ENCODE measurements around the gene SMIM5. TPM values are rescaled to one million over a fixed set of nuclear protein-coding genes. Genes with fewer than 3 reads are reported as not detected.
A peak's percentile ranks its signal among the peaks of the same experiment; 100 is the strongest.

SMIM5 gene
- total RNA-seq, 1 experiment from 2014 or later, result not detected

- Histone ChIP-seq H3K36me3 (replicated peaks; ENCODE audit: control insufficient read depth, insufficient read depth, low read length) (no peaks in the 10 kb centered on the region), H3K27me3 (ENCODE audit: control insufficient read depth, insufficient read depth, low read length) (no peaks in the 10 kb centered on the region), H3K4me3 (ENCODE audit: insufficient read depth, low read depth, low read length) (no peak overlapping the region)
- DNase-seq, result peak; percentile 93
These were observed 19.2 kb upstream of the SMIM5 start for GRCh38 chr17:75614006-75614405.

DNA sequence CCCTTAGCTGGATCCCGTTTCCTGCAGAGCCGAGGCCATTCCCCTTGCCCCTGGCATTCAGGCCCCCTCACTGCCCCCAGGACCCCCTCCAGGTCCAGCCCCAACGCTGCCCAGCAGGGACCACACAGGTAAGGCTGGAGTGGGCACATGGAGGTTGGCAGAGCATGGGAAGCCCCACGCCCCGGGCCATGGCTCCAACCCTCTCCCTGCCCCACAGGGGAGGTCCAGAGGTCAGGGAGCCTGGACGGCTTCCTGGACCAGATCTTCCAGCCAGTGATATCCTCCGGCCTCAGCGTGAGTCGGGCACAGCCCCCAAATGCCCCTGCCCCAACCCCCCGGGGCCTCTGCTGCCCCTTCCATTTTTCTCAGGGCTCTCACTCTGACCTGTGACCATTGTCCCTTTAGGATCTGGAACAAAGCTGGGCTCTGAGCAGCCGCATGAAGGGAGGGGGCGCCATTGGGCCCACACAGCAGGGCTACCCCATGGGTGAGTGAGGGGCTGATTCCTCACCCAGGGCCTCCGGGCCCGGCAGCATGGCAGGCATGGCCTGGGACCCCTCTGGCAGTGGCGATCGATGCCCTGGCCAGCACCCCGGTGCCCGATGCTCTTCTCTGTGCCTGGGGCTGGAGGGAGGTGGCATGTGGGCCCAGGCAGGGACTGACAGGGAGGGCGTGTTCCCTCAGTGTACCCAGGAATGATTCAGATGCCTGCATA, 18.5 kb upstream of the SMIM5 start:
- no peak overlapping the region for H3K4me3 ChIP-seq (ENCODE audit: insufficient read depth, low read depth, low read length)
- H3K27me3 ChIP-seq (ENCODE audit: control insufficient read depth, insufficient read depth, low read length), result no peaks in the 10 kb centered on the region
- peak; percentile 76 for DNase-seq

GRCh38 chr17:75615301-75615700, 17.9 kb upstream of the SMIM5 start:
- peak; percentile 78 for DNase-seq

More for the DNA sequence above, 18.5 kb upstream of the SMIM5 start:
- no peaks in the 10 kb centered on the region for H3K36me3 ChIP-seq (replicated peaks; ENCODE audit: control insufficient read depth, insufficient read depth, low read length)

DNA sequence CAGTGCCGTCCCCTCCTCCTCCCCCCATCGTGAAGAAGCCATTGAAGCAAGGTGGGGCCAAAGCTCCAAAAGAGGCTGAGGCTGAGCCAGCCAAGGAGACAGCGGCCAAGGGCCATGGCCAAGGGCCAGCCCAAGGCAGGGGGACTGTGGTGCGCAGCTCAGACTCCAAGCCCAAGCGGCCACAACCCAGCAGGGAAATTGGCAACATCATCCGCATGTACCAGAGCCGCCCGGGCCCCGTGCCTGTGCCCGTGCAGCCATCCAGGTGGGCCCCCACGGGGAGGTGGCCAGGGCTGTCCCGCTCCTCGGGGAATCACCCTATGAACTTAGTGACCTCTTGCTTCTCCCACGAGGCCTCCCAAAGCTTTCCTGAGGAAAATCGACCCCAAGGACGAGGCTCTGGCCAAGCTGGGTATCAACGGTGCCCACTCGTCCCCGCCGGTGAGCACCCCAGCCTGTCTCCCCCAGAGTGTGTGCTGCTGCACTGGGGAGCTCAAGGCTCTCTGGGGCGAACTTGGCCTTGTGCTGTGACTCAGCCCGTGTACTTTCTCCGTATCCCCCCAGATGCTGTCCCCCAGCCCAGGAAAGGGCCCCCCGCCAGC, 16.6 kb upstream of the SMIM5 start:
- no peaks in the 10 kb centered on the region for H3K27me3 ChIP-seq (ENCODE audit: control insufficient read depth, insufficient read depth, low read length)
- no peak for DNase-seq

More at GRCh38 chr17:75615301-75615700, 17.9 kb upstream of the SMIM5 start:
- no peaks in the 10 kb centered on the region for H3K27me3 ChIP-seq (ENCODE audit: control insufficient read depth, insufficient read depth, low read length)
- no peaks in the 10 kb centered on the region for H3K36me3 ChIP-seq (replicated peaks; ENCODE audit: control insufficient read depth, insufficient read depth, low read length)
- no peak overlapping the region for H3K4me3 ChIP-seq (ENCODE audit: insufficient read depth, low read depth, low read length)

DNA sequence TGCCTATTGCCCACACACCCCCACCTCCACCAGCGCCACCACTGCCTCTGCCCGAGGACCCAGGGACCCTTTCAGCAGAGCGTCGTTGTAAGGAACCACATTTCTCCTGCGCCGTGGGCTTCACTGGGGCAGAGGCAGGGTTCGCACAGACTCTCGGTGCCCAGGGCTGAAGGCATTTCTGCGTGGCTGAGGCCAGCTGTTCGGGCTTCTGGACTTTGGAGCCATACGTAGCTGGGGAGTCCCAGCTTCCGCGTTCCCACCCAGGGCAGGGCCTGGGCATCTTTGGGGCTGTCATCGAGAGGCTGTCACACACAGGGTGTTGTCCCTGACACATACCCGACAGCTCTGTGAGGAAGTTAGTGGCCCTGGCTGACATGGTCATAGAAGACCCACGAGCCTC, 16.0 kb upstream of the SMIM5 start:
- DNase-seq, result no peak
- Histone ChIP-seq H3K4me3 (ENCODE audit: insufficient read depth, low read depth, low read length) (no peak overlapping the region), H3K27me3 (ENCODE audit: control insufficient read depth, insufficient read depth, low read length) (no peaks in the 10 kb centered on the region), H3K36me3 (replicated peaks; ENCODE audit: control insufficient read depth, insufficient read depth, low read length) (no peaks in the 10 kb centered on the region)

More for the DNA sequence above, 16.6 kb upstream of the SMIM5 start:
- Histone ChIP-seq H3K36me3 (replicated peaks; ENCODE audit: control insufficient read depth, insufficient read depth, low read length) (no peaks in the 10 kb centered on the region), H3K4me3 (ENCODE audit: insufficient read depth, low read depth, low read length) (no peak overlapping the region)

DNA sequence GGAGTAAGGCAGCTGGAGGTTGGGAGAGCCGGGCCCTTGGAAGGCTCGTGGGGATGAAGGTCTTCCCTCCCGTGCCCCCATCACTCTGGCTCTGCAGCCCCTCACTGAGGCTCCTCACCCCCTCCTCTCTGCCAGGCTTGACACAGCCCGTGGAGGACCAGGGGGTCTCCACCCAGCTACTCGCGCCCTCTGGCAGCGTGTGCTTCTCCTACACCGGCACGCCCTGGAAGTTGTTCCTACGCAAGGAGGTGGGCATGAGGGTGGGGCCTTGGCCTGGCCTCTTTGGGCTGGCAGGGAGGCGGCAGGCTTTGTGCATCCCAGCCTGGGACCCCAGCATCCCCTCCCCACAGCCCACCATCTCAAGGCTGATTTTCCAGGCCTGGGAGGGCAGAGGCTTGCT, 15.6 kb upstream of the SMIM5 start:
- no peaks in the 10 kb centered on the region for H3K27me3 ChIP-seq (ENCODE audit: control insufficient read depth, insufficient read depth, low read length)
- no peak for DNase-seq
- no peak overlapping the region for H3K4me3 ChIP-seq (ENCODE audit: insufficient read depth, low read depth, low read length)
- H3K36me3 ChIP-seq (replicated peaks; ENCODE audit: control insufficient read depth, insufficient read depth, low read length), result no peaks in the 10 kb centered on the region

- Histone ChIP-seq H3K4me3 (ENCODE audit: insufficient read depth, low read depth, low read length) (no peak overlapping the region), H3K36me3 (replicated peaks; ENCODE audit: control insufficient read depth, insufficient read depth, low read length) (no peaks in the 10 kb centered on the region), H3K27me3 (ENCODE audit: control insufficient read depth, insufficient read depth, low read length) (no peaks in the 10 kb centered on the region)
- peak; percentile 95 for DNase-seq
These were observed 13.5 kb upstream of the SMIM5 start for GRCh38 chr17:75619506-75620431.

DNA sequence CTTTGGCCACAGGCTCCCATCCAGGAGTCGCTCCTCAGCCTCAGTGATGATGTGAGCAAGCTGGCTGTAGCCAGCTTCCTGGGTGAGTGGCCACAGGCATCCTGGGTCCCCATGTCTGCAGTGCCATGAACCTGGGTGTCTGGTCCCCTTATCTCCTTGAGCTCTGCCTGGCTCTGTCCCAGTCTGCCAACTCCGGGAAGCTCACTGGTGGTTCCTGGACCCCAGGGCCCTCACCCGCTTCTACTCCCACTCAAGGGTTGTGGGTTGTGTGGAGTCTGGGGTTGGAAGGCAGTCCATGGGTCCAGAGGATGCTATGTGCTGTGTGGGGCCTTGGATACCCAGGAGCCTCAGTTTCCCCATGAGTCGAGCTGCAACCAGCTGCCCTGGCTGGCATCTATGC, 11.7 kb upstream of the SMIM5 start:
- Histone ChIP-seq H3K36me3 (replicated peaks; ENCODE audit: control insufficient read depth, insufficient read depth, low read length) (no peaks in the 10 kb centered on the region), H3K27me3 (ENCODE audit: control insufficient read depth, insufficient read depth, low read length) (no peaks in the 10 kb centered on the region), H3K4me3 (ENCODE audit: insufficient read depth, low read depth, low read length) (no peak overlapping the region)
- DNase-seq, result no peak

DNA sequence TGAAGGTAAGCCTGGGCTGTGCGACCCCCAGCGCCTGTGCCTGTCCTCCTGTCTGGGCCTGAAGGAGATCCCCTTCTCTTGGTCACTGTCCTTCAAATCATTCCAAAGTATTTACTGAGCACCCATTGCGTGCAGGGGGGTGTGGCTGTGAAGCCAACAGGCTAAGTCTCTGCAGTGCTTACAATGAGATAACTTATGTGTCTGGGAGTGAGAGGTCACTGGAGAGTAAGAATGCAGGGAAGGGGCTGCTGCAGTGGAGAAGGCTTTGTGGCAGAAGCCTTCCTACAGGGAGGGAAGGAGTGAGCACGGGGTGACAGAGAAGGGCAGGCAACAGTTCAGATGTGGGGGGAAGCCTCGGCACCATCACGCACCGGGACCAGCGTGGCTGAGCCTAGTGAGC, 11.2 kb upstream of the SMIM5 start:
- H3K4me3 ChIP-seq (ENCODE audit: insufficient read depth, low read depth, low read length), result no peak overlapping the region
- DNase-seq, result no peak
- H3K27me3 ChIP-seq (ENCODE audit: control insufficient read depth, insufficient read depth, low read length), result no peaks in the 10 kb centered on the region
- no peaks in the 10 kb centered on the region for H3K36me3 ChIP-seq (replicated peaks; ENCODE audit: control insufficient read depth, insufficient read depth, low read length)

DNA sequence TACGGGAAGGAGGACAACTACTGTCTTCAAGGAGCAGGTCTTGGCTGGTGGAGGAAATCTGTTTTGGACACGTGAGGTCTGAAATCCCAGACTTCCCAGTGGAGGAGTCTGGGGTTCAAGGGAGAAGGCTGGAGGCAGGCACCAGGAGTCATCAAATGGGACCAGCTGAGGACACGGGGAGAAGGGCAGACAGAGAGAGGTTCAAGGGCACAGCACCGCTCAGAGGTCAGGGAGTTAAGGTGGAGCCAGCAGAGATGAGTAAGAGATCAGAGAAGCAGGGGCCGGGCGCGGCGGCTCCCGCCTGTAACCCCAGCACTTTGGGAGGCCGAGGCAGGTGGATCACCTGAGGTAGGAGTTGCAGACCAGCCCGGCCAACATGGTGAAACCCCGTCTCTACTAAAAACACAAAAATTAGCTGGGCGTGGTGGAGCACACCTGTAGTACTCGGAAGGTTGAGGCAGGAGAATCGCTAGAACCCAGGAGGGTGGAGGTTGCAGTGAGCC, 10.4 kb upstream of the SMIM5 start:
- no peak for DNase-seq
- Histone ChIP-seq H3K4me3 (ENCODE audit: insufficient read depth, low read depth, low read length) (no peak overlapping the region), H3K27me3 (ENCODE audit: control insufficient read depth, insufficient read depth, low read length) (no peaks in the 10 kb centered on the region)

GRCh38 chr17:75623386-75623785, 9.8 kb upstream of the SMIM5 start:
- H3K27me3 ChIP-seq (ENCODE audit: control insufficient read depth, insufficient read depth, low read length), result no peaks in the 10 kb centered on the region
- no peak overlapping the region for H3K4me3 ChIP-seq (ENCODE audit: insufficient read depth, low read depth, low read length)
- H3K36me3 ChIP-seq (replicated peaks; ENCODE audit: control insufficient read depth, insufficient read depth, low read length), result no peaks in the 10 kb centered on the region; the same call in 1 of the 2 replicates
- DNase-seq, result no peak

More for the DNA sequence above, 10.4 kb upstream of the SMIM5 start:
- H3K36me3 ChIP-seq (replicated peaks; ENCODE audit: control insufficient read depth, insufficient read depth, low read length), result no peaks in the 10 kb centered on the region

DNA sequence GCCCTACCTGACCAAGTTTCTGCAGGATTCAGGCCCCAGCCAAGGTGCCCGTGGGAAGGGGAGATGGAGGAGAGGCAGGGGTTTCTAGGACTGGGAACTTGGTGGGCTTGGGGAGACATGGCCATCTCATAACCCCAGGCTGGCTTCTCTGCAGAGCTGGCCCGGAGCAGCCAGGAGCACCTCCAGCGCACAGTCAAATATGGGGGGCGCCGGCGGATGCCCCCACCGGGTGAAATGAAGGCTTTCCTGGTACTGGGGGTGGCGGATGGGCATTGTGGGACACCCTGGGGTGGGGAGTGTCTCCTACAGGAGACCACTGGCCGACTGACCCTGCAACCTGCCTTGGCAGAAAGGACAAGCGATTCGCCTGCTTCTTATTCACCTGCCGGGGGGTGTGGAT, 9.2 kb upstream of the SMIM5 start:
- Histone ChIP-seq H3K27me3 (ENCODE audit: control insufficient read depth, insufficient read depth, low read length) (no peaks in the 10 kb centered on the region), H3K36me3 (replicated peaks; ENCODE audit: control insufficient read depth, insufficient read depth, low read length) (no peaks in the 10 kb centered on the region; the same call in none of the 2 replicates), H3K4me3 (ENCODE audit: insufficient read depth, low read depth, low read length) (no peak overlapping the region)
- DNase-seq, result no peak

GRCh38 chr17:75624714-75625345, 8.4 kb upstream of the SMIM5 start:
- no peak overlapping the region for H3K4me3 ChIP-seq (ENCODE audit: insufficient read depth, low read depth, low read length)
- H3K36me3 ChIP-seq (replicated peaks; ENCODE audit: control insufficient read depth, insufficient read depth, low read length), result no peaks in the 10 kb centered on the region; the same call in none of the 2 replicates
- H3K27me3 ChIP-seq (ENCODE audit: control insufficient read depth, insufficient read depth, low read length), result no peaks in the 10 kb centered on the region
- DNase-seq, result no peak

- Histone ChIP-seq H3K36me3 (replicated peaks; ENCODE audit: control insufficient read depth, insufficient read depth, low read length) (peaks cover 2% of the 10 kb centered on the region), H3K27me3 (ENCODE audit: control insufficient read depth, insufficient read depth, low read length) (no peaks in the 10 kb centered on the region), H3K4me3 (ENCODE audit: insufficient read depth, low read depth, low read length) (no peak overlapping the region)
- DNase-seq, result peak; percentile 97
These were observed 7.3 kb upstream of the SMIM5 start for GRCh38 chr17:75625813-75626486.

All from H7 (cell line).